ENCODE results near the gene RHBDL2. TPM values are rescaled to one million over a fixed set of nuclear protein-coding genes. Genes with fewer than 3 reads are reported as not detected.

The RHBDL2 gene
- total and polyA plus RNA-seq, 2 donors (not counting 3 experiments of a cell fraction or from before 2014, with no cell fraction given) = 0.06 to 1.4 TPM

DNA sequence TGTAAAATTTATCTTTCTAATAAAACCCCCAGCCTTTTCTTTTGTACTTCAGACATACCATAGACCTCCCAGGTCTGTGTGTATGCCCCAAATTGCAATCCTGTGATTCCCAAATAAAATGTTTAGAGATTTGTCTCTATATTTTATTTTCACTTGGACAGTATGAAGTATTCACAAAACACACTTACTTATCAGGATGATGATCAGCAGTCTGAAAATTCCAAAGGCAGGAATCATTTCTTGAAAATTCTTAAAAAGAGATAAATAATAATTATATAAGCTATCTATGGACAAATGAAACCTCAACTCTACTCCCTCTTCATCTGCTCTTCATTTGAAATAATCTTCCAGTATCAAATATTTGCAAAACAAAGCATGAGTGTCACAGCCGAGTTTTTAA lies 48.7 kb downstream of the RHBDL2 start:
- FAIRE-seq = no peak
- dilution Hi-C loops (cut with MboI; ENCODE audit: extremely low pct_ligation_motif_present, low sequenced_read_pairs) = no loop called here
- H3K4me3 ChIP-seq (replicated peaks in 1 of 3; ENCODE audit: insufficient read depth in 1 of 3, low read depth in 1 of 3, low read length in 3 of 3) = no peak overlapping the region
- no TSS peak for BruUV-seq (replicated peaks)
- intact Hi-C loops (cut with micrococcal nuclease) = no loop called here
- H2AFZ ChIP-seq (ENCODE audit: low read depth, low read length) = no peak overlapping the region
- POLR2A ChIA-PET = no interaction called here
- H3K4me1 ChIP-seq (ENCODE audit: control insufficient read depth, extremely low read depth, insufficient read depth, low read length) = no peaks in the 10 kb centered on the region
- no peak overlapping the region for H3K27ac ChIP-seq (ENCODE audit: insufficient read depth, low read depth, low read length)
- H3K79me2 ChIP-seq (ENCODE audit: control insufficient read depth, insufficient read depth, low read length) = no peaks in the 10 kb centered on the region
- no peaks in the 10 kb centered on the region for H3K27me3 ChIP-seq (ENCODE audit: control insufficient read depth in 2 of 2, insufficient read depth in 2 of 2, low read length in 2 of 2)
- no peak overlapping the region for H3K9ac ChIP-seq (replicated peaks; ENCODE audit: extremely low read depth, insufficient read depth, low read length)
- CTCF ChIA-PET = interaction anchor here (0.8 kb wide), 1 partner anchor 17 kb away, joined by 3 read pairs; no protein-coding TSS in a partner anchor
- H3K9me3 ChIP-seq (replicated peaks; ENCODE audit: control insufficient read depth, insufficient read depth, low read length) = no peaks in the 10 kb centered on the region
- H3K9me1 ChIP-seq (replicated peaks; ENCODE audit: control insufficient read depth, extremely low read depth, insufficient read depth, low read length) = no peaks in the 10 kb centered on the region
- no peaks in the 10 kb centered on the region for H4K20me1 ChIP-seq (replicated peaks; ENCODE audit: control insufficient read depth, extremely low read depth, insufficient read depth, low read length)
- H3K4me2 ChIP-seq (ENCODE audit: insufficient read depth, low read length) = no peak overlapping the region
- no peak for DNase-seq (ENCODE audit: low read depth, low spot score)
- no peaks in the 10 kb centered on the region for H3K36me3 ChIP-seq (ENCODE audit: control insufficient read depth in 2 of 2, extremely low read depth in 1 of 2, insufficient read depth in 2 of 2, low read length in 2 of 2)
- TF ChIP-seq EZH2 (IDR thresholded peaks at IDR 0.05; ENCODE audit: borderline replicate concordance, low read depth, low read length, severe bottlenecking) (no peak), GATA2 (IDR thresholded peaks at IDR 0.05; ENCODE audit: insufficient read depth, insufficient read length, low read depth, low read length) (no peak), POLR2A (IDR thresholded peaks at IDR 0.05; ENCODE audit: low read depth, low read length) (no peak), FOS (IDR thresholded peaks at IDR 0.05; ENCODE audit: borderline replicate concordance, insufficient read depth, low read length) (no peak), MYC (IDR thresholded peaks at IDR 0.05; ENCODE audit: low read depth, low read length) (no peak), POLR2AphosphoS5 (IDR thresholded peaks at IDR 0.05; ENCODE audit: insufficient read depth, low read depth, low read length) (no peak), JUN (IDR thresholded peaks at IDR 0.05; ENCODE audit: borderline replicate concordance, insufficient read depth, insufficient read length, low read depth) (no peak)
- TF ChIP-seq, protein P1, sequence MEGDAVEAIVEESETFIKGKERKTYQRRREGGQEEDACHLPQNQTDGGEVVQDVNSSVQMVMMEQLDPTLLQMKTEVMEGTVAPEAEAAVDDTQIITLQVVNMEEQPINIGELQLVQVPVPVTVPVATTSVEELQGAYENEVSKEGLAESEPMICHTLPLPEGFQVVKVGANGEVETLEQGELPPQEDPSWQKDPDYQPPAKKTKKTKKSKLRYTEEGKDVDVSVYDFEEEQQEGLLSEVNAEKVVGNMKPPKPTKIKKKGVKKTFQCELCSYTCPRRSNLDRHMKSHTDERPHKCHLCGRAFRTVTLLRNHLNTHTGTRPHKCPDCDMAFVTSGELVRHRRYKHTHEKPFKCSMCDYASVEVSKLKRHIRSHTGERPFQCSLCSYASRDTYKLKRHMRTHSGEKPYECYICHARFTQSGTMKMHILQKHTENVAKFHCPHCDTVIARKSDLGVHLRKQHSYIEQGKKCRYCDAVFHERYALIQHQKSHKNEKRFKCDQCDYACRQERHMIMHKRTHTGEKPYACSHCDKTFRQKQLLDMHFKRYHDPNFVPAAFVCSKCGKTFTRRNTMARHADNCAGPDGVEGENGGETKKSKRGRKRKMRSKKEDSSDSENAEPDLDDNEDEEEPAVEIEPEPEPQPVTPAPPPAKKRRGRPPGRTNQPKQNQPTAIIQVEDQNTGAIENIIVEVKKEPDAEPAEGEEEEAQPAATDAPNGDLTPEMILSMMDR (IDR thresholded peaks at IDR 0.05; ENCODE audit: extremely low read depth in 1 of 2, insufficient read depth in 1 of 2, low read depth in 1 of 2, low read length in 2 of 2) = no peak
- TF ChIP-seq, protein P2, sequence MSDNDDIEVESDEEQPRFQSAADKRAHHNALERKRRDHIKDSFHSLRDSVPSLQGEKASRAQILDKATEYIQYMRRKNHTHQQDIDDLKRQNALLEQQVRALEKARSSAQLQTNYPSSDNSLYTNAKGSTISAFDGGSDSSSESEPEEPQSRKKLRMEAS (IDR thresholded peaks at IDR 0.05; ENCODE audit: insufficient read depth, insufficient read length) = no peak
